ENCODE data around the gene SH2D7. TPM values are rescaled to one million over a fixed set of nuclear protein-coding genes. Genes with fewer than 3 reads are reported as not detected.
A peak's percentile ranks its signal among the peaks of the same experiment; 100 is the strongest.

SH2D7 gene
- total and polyA plus RNA-seq, 2 donors (not counting 3 experiments of a cell fraction or from before 2014, with no cell fraction given): not detected

GRCh38 chr15:78051596-78051995 is 40.8 kb upstream of the SH2D7 start:
- Histone ChIP-seq H3K36me3 (ENCODE audit: control insufficient read depth in 2 of 2, extremely low read depth in 1 of 2, insufficient read depth in 2 of 2, low read length in 2 of 2) (no peaks in the 10 kb centered on the region), H4K20me1 (replicated peaks; ENCODE audit: control insufficient read depth, extremely low read depth, insufficient read depth, low read length) (no peaks in the 10 kb centered on the region), H3K9ac (replicated peaks; ENCODE audit: extremely low read depth, insufficient read depth, low read length) (peak overlapping the region; percentile 5), H3K4me1 (ENCODE audit: control insufficient read depth, extremely low read depth, insufficient read depth, low read length) (peaks cover 56% of the 10 kb centered on the region), H3K4me2 (ENCODE audit: insufficient read depth, low read length) (peak overlapping the region; percentile 70), H3K9me1 (replicated peaks; ENCODE audit: control insufficient read depth, extremely low read depth, insufficient read depth, low read length) (no peaks in the 10 kb centered on the region), H3K9me3 (replicated peaks; ENCODE audit: control insufficient read depth, insufficient read depth, low read length) (no peaks in the 10 kb centered on the region), H2AFZ (ENCODE audit: low read depth, low read length) (no peak overlapping the region), H3K4me3 (replicated peaks in 1 of 3; ENCODE audit: insufficient read depth in 1 of 3, low read depth in 1 of 3, low read length in 3 of 3) (peak overlapping the region in 1 of 3 experiments; percentile 10), H3K79me2 (ENCODE audit: control insufficient read depth, insufficient read depth, low read length) (peaks cover 27% of the 10 kb centered on the region), H3K27me3 (ENCODE audit: control insufficient read depth in 2 of 2, insufficient read depth in 2 of 2, low read length in 2 of 2) (no peaks in the 10 kb centered on the region), H3K27ac (ENCODE audit: insufficient read depth, low read depth, low read length) (peak overlapping the region; percentile 34)
- ChIA-PET POLR2A (no interaction called here), CTCF (interaction anchor here (1.1 to 4.2 kb wide), 9 partner anchors 10 to 65 kb away, joined by 3 to 25 read pairs (median 6); no protein-coding TSS in a partner anchor)
- intact Hi-C loops (cut with micrococcal nuclease) (loop anchor here (1.0 to 2.0 kb wide), 3 partner anchors 13 to 24 kb away; no protein-coding TSS in a partner anchor), dilution Hi-C loops (cut with MboI; ENCODE audit: extremely low pct_ligation_motif_present, low sequenced_read_pairs) (no loop called here)
- no TSS peak for BruUV-seq (replicated peaks)
- TF ChIP-seq MAX (IDR thresholded peaks at IDR 0.05; ENCODE audit: insufficient read depth, insufficient read length) (no peak), GATA2 (IDR thresholded peaks at IDR 0.05; ENCODE audit: insufficient read depth, insufficient read length, low read depth, low read length) (peak; percentile 58), EZH2 (IDR thresholded peaks at IDR 0.05; ENCODE audit: borderline replicate concordance, low read depth, low read length, severe bottlenecking) (no peak)
- DNase-seq (ENCODE audit: low read depth, low spot score) (peak; percentile 43), FAIRE-seq (peak; percentile 95)

GRCh38 chr15:78052001-78052401 is 40.4 kb upstream of the SH2D7 start:
- Histone ChIP-seq H3K27ac (ENCODE audit: insufficient read depth, low read depth, low read length) (peak overlapping the region; percentile 34), H2AFZ (ENCODE audit: low read depth, low read length) (no peak overlapping the region), H3K4me1 (ENCODE audit: control insufficient read depth, extremely low read depth, insufficient read depth, low read length) (peaks cover 60% of the 10 kb centered on the region), H3K9me3 (replicated peaks; ENCODE audit: control insufficient read depth, insufficient read depth, low read length) (no peaks in the 10 kb centered on the region), H3K9ac (replicated peaks; ENCODE audit: extremely low read depth, insufficient read depth, low read length) (no peak overlapping the region), H3K9me1 (replicated peaks; ENCODE audit: control insufficient read depth, extremely low read depth, insufficient read depth, low read length) (no peaks in the 10 kb centered on the region), H3K4me2 (ENCODE audit: insufficient read depth, low read length) (peak overlapping the region; percentile 70), H3K36me3 (ENCODE audit: control insufficient read depth in 2 of 2, extremely low read depth in 1 of 2, insufficient read depth in 2 of 2, low read length in 2 of 2) (no peaks in the 10 kb centered on the region), H3K27me3 (ENCODE audit: control insufficient read depth in 2 of 2, insufficient read depth in 2 of 2, low read length in 2 of 2) (no peaks in the 10 kb centered on the region), H3K79me2 (ENCODE audit: control insufficient read depth, insufficient read depth, low read length) (peaks cover 30% of the 10 kb centered on the region), H4K20me1 (replicated peaks; ENCODE audit: control insufficient read depth, extremely low read depth, insufficient read depth, low read length) (no peaks in the 10 kb centered on the region), H3K4me3 (replicated peaks in 1 of 3; ENCODE audit: insufficient read depth in 1 of 3, low read depth in 1 of 3, low read length in 3 of 3) (no peak overlapping the region)
- no peak for FAIRE-seq
- TF ChIP-seq EZH2 (IDR thresholded peaks at IDR 0.05; ENCODE audit: borderline replicate concordance, low read depth, low read length, severe bottlenecking): no peak
- TF ChIP-seq MYC (IDR thresholded peaks at IDR 0.05; ENCODE audit: low read depth, low read length): no peak
- peak; percentile 20 for TF ChIP-seq GATA2 (IDR thresholded peaks at IDR 0.05; ENCODE audit: insufficient read depth, insufficient read length, low read depth, low read length)
- TF ChIP-seq MAX (IDR thresholded peaks at IDR 0.05; ENCODE audit: insufficient read depth, insufficient read length): no peak
- no peak for TF ChIP-seq POLR2A (IDR thresholded peaks at IDR 0.05; ENCODE audit: low read depth, low read length)
- dilution Hi-C loops (cut with MboI; ENCODE audit: extremely low pct_ligation_motif_present, low sequenced_read_pairs) (no loop called here), intact Hi-C loops (cut with micrococcal nuclease) (no loop called here)
- CTCF ChIA-PET: interaction anchor here (0.6 to 4.2 kb wide), 10 partner anchors 10 to 93 kb away, joined by 3 to 25 read pairs (median 6); no protein-coding TSS in a partner anchor
- DNase-seq (ENCODE audit: low read depth, low spot score): peak; percentile 56
- POLR2A ChIA-PET: no interaction called here
- no TSS peak for BruUV-seq (replicated peaks)
